ENCODE data around the gene ATL1.

Gene ATL1

GRCh38 chr14:50600849-50601248 is 40.9 kb downstream of the ATL1 start:
- CTCF ChIA-PET = interaction anchor here (0.7 to 2.7 kb wide), 8 partner anchors 16 to 260 kb away, joined by 4 to 11 read pairs (median 5); no protein-coding TSS in a partner anchor
- TF ChIP-seq ZNF384 (IDR thresholded peaks at IDR 0.05) = no peak
- no peak for TF ChIP-seq ARNT (IDR thresholded peaks at IDR 0.05)
- no peak for TF ChIP-seq BHLHE40 (IDR thresholded peaks at IDR 0.05; ENCODE audit: borderline replicate concordance)
- no peak for TF ChIP-seq LEF1 (IDR thresholded peaks at IDR 0.05; ENCODE audit: borderline replicate concordance)
- TF ChIP-seq CTBP1 (IDR thresholded peaks at IDR 0.05; ENCODE audit: borderline replicate concordance) = no peak
- no peak for TF ChIP-seq FOXM1 (IDR thresholded peaks at IDR 0.05; ENCODE audit: borderline replicate concordance)
- TF ChIP-seq FOXA1 (IDR thresholded peaks at IDR 0.05) = no peak
- TF ChIP-seq SUZ12 (IDR thresholded peaks at IDR 0.05) = no peak
- TF ChIP-seq NFRKB (IDR thresholded peaks at IDR 0.05) = no peak
- no peak for TF ChIP-seq ELF4 (IDR thresholded peaks at IDR 0.05)
- TF ChIP-seq TARDBP (IDR thresholded peaks at IDR 0.05) = no peak
- TF ChIP-seq FOXK2 (IDR thresholded peaks at IDR 0.05) = no peak
- TF ChIP-seq HDGF (IDR thresholded peaks at IDR 0.05; ENCODE audit: borderline replicate concordance) = no peak
- TF ChIP-seq PKNOX1 (IDR thresholded peaks at IDR 0.05) = no peak
- TF ChIP-seq SP1 (IDR thresholded peaks at IDR 0.05) = no peak
- POLR2A ChIA-PET = interaction anchor here (1.2 to 1.5 kb wide), 2 partner anchors 40 to 173 kb away, joined by 3 to 4 read pairs; partner anchors contain the start of gene ATL1
- no peak for DNase-seq (ENCODE audit: extremely low spot score)

GRCh38 chr14:50601394-50601793 is 41.4 kb downstream of the ATL1 start:
- TF ChIP-seq FOXM1 (IDR thresholded peaks at IDR 0.05; ENCODE audit: borderline replicate concordance) (no peak), FOXA1 (IDR thresholded peaks at IDR 0.05) (no peak), SUZ12 (IDR thresholded peaks at IDR 0.05) (no peak), BHLHE40 (IDR thresholded peaks at IDR 0.05; ENCODE audit: borderline replicate concordance) (no peak), ZNF384 (IDR thresholded peaks at IDR 0.05) (no peak), CTBP1 (IDR thresholded peaks at IDR 0.05; ENCODE audit: borderline replicate concordance) (no peak), TARDBP (IDR thresholded peaks at IDR 0.05) (no peak), ELF4 (IDR thresholded peaks at IDR 0.05) (no peak), L3MBTL2 (conservative IDR thresholded peaks at IDR 0.05) (no peak), HDGF (IDR thresholded peaks at IDR 0.05; ENCODE audit: borderline replicate concordance) (no peak), FOXK2 (IDR thresholded peaks at IDR 0.05) (no peak), PKNOX1 (IDR thresholded peaks at IDR 0.05) (no peak), NFRKB (IDR thresholded peaks at IDR 0.05) (no peak), SP1 (IDR thresholded peaks at IDR 0.05) (no peak), LEF1 (IDR thresholded peaks at IDR 0.05; ENCODE audit: borderline replicate concordance) (no peak), ARNT (IDR thresholded peaks at IDR 0.05) (no peak)
- DNase-seq (ENCODE audit: extremely low spot score) = no peak
- POLR2A ChIA-PET = interaction anchor here (1.0 to 1.5 kb wide), 4 partner anchors 41 to 173 kb away, joined by 3 to 5 read pairs (median 4); partner anchors contain the start of genes ATL1 and SAV1
- CTCF ChIA-PET = interaction anchor here (1.2 to 2.7 kb wide), 6 partner anchors 16 to 174 kb away, joined by 4 to 11 read pairs (median 6); no protein-coding TSS in a partner anchor

- ChIA-PET POLR2A (interaction anchor here (1.0 to 1.2 kb wide), 2 partner anchors 42 to 66 kb away, joined by 4 to 5 read pairs; partner anchors contain the start of genes ATL1 and SAV1), CTCF (interaction anchor here (1.2 to 2.7 kb wide), 3 partner anchors 17 to 172 kb away, joined by 5 to 11 read pairs (median 6); no protein-coding TSS in a partner anchor)
- TF ChIP-seq FOXA1 (IDR thresholded peaks at IDR 0.05) (no peak), ZNF384 (IDR thresholded peaks at IDR 0.05) (no peak), ELF4 (IDR thresholded peaks at IDR 0.05) (no peak), LEF1 (IDR thresholded peaks at IDR 0.05; ENCODE audit: borderline replicate concordance) (no peak), FOXM1 (IDR thresholded peaks at IDR 0.05; ENCODE audit: borderline replicate concordance) (no peak), SP1 (IDR thresholded peaks at IDR 0.05) (no peak), NFRKB (IDR thresholded peaks at IDR 0.05) (no peak), FOXK2 (IDR thresholded peaks at IDR 0.05) (no peak), ARNT (IDR thresholded peaks at IDR 0.05) (no peak), CTBP1 (IDR thresholded peaks at IDR 0.05; ENCODE audit: borderline replicate concordance) (no peak), PKNOX1 (IDR thresholded peaks at IDR 0.05) (no peak), TARDBP (IDR thresholded peaks at IDR 0.05) (no peak), L3MBTL2 (conservative IDR thresholded peaks at IDR 0.05) (no peak), SUZ12 (IDR thresholded peaks at IDR 0.05) (no peak), BHLHE40 (IDR thresholded peaks at IDR 0.05; ENCODE audit: borderline replicate concordance) (no peak), HDGF (IDR thresholded peaks at IDR 0.05; ENCODE audit: borderline replicate concordance) (no peak)
- no peak for DNase-seq (ENCODE audit: extremely low spot score)
Measured at GRCh38 chr14:50602035-50602434, 42.1 kb downstream of the ATL1 start.

- TF ChIP-seq LEF1 (IDR thresholded peaks at IDR 0.05; ENCODE audit: borderline replicate concordance) (no peak), HDGF (IDR thresholded peaks at IDR 0.05; ENCODE audit: borderline replicate concordance) (no peak), NFRKB (IDR thresholded peaks at IDR 0.05) (no peak), ELF4 (IDR thresholded peaks at IDR 0.05) (no peak), FOXM1 (IDR thresholded peaks at IDR 0.05; ENCODE audit: borderline replicate concordance) (no peak), L3MBTL2 (conservative IDR thresholded peaks at IDR 0.05) (no peak), ZNF384 (IDR thresholded peaks at IDR 0.05) (no peak), CTBP1 (IDR thresholded peaks at IDR 0.05; ENCODE audit: borderline replicate concordance) (no peak), TARDBP (IDR thresholded peaks at IDR 0.05) (no peak)
- CTCF ChIA-PET = interaction anchor here (1.1 kb wide), 1 partner anchor 173 kb away, joined by 3 read pairs; no protein-coding TSS in a partner anchor
- no peak for DNase-seq (ENCODE audit: extremely low spot score)
- POLR2A ChIA-PET = no interaction called here
Measured at GRCh38 chr14:50603565-50603964, 43.6 kb downstream of the ATL1 start.

- no peak for DNase-seq (ENCODE audit: extremely low spot score)
- POLR2A ChIA-PET = no interaction called here
- CTCF ChIA-PET = no interaction called here
Measured at GRCh38 chr14:50605766-50606165, 45.8 kb downstream of the ATL1 start.

More at GRCh38 chr14:50605766-50606165, 45.8 kb downstream of the ATL1 start:
- TF ChIP-seq ELF4 (IDR thresholded peaks at IDR 0.05) = no peak
- TF ChIP-seq FOXM1 (IDR thresholded peaks at IDR 0.05; ENCODE audit: borderline replicate concordance) = no peak
- no peak for TF ChIP-seq BHLHE40 (IDR thresholded peaks at IDR 0.05; ENCODE audit: borderline replicate concordance)
- no peak for TF ChIP-seq PKNOX1 (IDR thresholded peaks at IDR 0.05)
- no peak for TF ChIP-seq LEF1 (IDR thresholded peaks at IDR 0.05; ENCODE audit: borderline replicate concordance)
- TF ChIP-seq FOXA1 (IDR thresholded peaks at IDR 0.05) = no peak
- no peak for TF ChIP-seq TARDBP (IDR thresholded peaks at IDR 0.05)
- no peak for TF ChIP-seq FOXK2 (IDR thresholded peaks at IDR 0.05)
- TF ChIP-seq NFRKB (IDR thresholded peaks at IDR 0.05) = no peak
- TF ChIP-seq ARNT (IDR thresholded peaks at IDR 0.05) = no peak
- no peak for TF ChIP-seq SP1 (IDR thresholded peaks at IDR 0.05)
- no peak for TF ChIP-seq CTBP1 (IDR thresholded peaks at IDR 0.05; ENCODE audit: borderline replicate concordance)
- no peak for TF ChIP-seq L3MBTL2 (conservative IDR thresholded peaks at IDR 0.05)

Data from HEK293T (cell line).